Coronary artery (tissue), 2 donors: ENCODE data around the gene QKI.

Experiments
- DNase-seq: peaks from one replicate; pipeline ENCODE4 v3.0.0-alpha.2; 2017; ENCODE audit warnings: low spot score
- H3K27ac ChIP-seq, 2 donors: fragments of 200-600 bp; sonication (generic); one replicate each; pipeline ENCODE4 v1.5.1; 2016 to 2019
- H3K4me3 ChIP-seq: fragments of 200-600 bp; sonication (generic); 2 replicates; pipeline ENCODE4 v1.5.1; 2016; ENCODE audit warnings: mild to moderate bottlenecking, moderate library complexity
- TF ChIP-seq, protein P1 (sequence below): fragments of 200-600 bp; sonication (generic); IDR thresholded peaks from one replicate; pipeline ENCODE4 v1.5.1; 2019; ENCODE audit warnings: antibody characterized with exemption

QKI gene

GRCh38 chr6:163603395-163603794, 188.9 kb downstream of the QKI start:
- DNase-seq, result no peak
- TF ChIP-seq, protein P1, sequence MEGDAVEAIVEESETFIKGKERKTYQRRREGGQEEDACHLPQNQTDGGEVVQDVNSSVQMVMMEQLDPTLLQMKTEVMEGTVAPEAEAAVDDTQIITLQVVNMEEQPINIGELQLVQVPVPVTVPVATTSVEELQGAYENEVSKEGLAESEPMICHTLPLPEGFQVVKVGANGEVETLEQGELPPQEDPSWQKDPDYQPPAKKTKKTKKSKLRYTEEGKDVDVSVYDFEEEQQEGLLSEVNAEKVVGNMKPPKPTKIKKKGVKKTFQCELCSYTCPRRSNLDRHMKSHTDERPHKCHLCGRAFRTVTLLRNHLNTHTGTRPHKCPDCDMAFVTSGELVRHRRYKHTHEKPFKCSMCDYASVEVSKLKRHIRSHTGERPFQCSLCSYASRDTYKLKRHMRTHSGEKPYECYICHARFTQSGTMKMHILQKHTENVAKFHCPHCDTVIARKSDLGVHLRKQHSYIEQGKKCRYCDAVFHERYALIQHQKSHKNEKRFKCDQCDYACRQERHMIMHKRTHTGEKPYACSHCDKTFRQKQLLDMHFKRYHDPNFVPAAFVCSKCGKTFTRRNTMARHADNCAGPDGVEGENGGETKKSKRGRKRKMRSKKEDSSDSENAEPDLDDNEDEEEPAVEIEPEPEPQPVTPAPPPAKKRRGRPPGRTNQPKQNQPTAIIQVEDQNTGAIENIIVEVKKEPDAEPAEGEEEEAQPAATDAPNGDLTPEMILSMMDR, result no peak

GRCh38 chr6:163605385-163606097, 191.0 kb downstream of the QKI start:
- no peak overlapping the region for H3K27ac ChIP-seq
- DNase-seq, result no peak
- H3K4me3 ChIP-seq, result no peak overlapping the region
- TF ChIP-seq, protein P1, result no peak

More at GRCh38 chr6:163603395-163603794, 188.9 kb downstream of the QKI start:
- no peak overlapping the region for H3K27ac ChIP-seq
- no peak overlapping the region for H3K4me3 ChIP-seq

DNA sequence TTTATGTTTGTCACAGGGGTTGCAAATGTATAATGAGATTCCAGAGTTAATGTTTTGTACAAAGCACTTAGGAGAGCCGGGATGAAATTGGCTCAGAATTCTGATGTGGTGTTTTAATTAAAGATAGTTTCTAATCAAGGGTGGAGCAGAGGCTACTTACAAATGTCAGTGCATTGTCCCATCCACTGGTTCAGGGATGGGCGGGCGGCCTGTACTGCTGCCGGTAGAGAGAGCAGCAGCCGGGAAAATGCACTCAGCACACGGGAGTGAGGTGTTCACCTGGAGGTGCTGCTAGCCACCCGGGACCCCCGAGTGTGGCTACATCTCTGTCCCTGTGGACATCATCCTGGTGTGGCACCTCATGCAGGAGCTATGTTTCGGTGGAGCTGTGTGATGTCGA, 193.3 kb downstream of the QKI start:
- DNase-seq, result no peak

DNA sequence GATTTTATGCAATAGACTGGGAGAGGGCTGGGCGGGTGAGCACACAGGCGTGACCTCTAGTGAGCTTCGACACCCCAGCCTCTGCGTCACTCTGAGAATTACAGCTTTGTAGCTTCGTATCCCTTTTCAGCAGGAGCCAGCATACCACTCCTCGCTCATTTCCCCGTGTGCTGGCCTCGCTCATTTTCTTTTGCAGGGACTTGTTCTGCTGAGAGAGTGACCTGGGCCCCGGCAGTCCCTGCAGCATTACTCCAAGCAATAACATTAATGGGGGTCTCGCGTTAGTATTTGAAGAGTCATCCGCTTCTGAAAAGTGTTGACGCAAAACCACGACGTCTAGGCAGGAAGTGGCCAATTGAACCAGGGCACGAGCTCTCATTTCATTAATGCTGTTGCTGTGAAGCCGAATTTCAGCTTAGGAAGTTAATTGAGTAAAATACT, 193.7 kb downstream of the QKI start:
- TF ChIP-seq, protein P1, result no peak
- DNase-seq, result no peak
- H3K4me3 ChIP-seq, result no peak overlapping the region

More for the DNA sequence above, 193.3 kb downstream of the QKI start:
- Histone ChIP-seq H3K4me3 (no peak overlapping the region), H3K27ac (no peak overlapping the region)
- TF ChIP-seq, protein P1, result no peak

GRCh38 chr6:163612200-163612599, 197.7 kb downstream of the QKI start:
- Histone ChIP-seq H3K4me3 (no peak overlapping the region), H3K27ac (no peak overlapping the region)
- TF ChIP-seq, protein P1, result no peak
- DNase-seq, result no peak

More for the DNA sequence above, 193.7 kb downstream of the QKI start:
- no peak overlapping the region for H3K27ac ChIP-seq

DNA sequence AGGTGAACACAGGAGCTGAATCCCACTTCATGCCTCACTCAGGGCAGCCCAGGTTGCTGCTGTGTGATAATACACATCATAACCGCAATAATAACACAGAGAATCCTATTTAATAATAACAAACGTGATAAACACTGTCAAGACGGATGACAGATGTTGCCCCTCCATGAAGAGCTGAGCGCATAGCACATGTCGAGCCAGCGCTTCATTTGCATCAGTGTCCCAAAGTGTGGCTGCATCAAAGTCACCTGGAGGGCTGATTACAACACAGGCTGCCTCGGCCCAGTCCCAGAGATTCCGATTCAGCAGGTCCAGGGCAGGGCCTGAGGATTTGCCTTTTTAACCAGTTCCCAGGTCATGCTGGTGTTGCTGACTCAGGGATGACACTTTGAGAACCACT, 198.5 kb downstream of the QKI start:
- TF ChIP-seq, protein P1, result no peak
- no peak for DNase-seq
- no peak overlapping the region for H3K4me3 ChIP-seq
- H3K27ac ChIP-seq, result no peak overlapping the region

GRCh38 chr6:163613668-163614067, 199.2 kb downstream of the QKI start:
- Histone ChIP-seq H3K27ac (no peak overlapping the region), H3K4me3 (no peak overlapping the region)
- DNase-seq, result no peak
- TF ChIP-seq, protein P1, result no peak
